Measurements from ENCODE around the gene GRIFIN.

Gene GRIFIN

GRCh38 chr7:2517026-2517425 is 40.8 kb upstream of the GRIFIN start:
- in situ Hi-C loops (cut with MboI; ENCODE audit: low pct_unique_long_range_greater_than_20kb, low sequenced_read_pairs, unreplicated experiment) = no loop called here
- no peak for DNase-seq (ENCODE audit: low spot score)
- TF ChIP-seq CTCF (IDR thresholded peaks at IDR 0.05; ENCODE audit: extremely low read depth, insufficient read depth, missing control alignments) = no peak

DNA sequence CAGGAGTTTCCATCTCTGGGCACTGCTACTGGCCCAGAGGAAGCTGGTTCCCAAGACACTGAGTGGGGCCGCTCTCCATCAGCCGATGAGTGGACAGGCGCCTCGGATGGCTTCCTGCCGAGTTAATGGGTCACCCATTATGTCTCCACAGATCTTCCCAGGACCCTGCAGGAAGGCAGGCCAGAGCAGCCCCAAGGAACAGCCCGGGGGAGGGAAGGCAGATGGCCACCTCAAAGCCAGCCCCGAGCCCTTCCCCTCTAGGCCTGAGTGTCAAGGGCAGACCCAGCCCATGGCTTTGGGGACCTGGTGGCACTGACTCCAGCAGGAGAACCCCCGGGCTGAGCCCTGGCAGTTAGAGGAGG is 40.0 kb upstream of the GRIFIN start:
- DNase-seq (ENCODE audit: low spot score) = no peak
- no peak for TF ChIP-seq CTCF (IDR thresholded peaks at IDR 0.05; ENCODE audit: extremely low read depth, insufficient read depth, missing control alignments)
- in situ Hi-C loops (cut with MboI; ENCODE audit: low pct_unique_long_range_greater_than_20kb, low sequenced_read_pairs, unreplicated experiment) = no loop called here

DNA sequence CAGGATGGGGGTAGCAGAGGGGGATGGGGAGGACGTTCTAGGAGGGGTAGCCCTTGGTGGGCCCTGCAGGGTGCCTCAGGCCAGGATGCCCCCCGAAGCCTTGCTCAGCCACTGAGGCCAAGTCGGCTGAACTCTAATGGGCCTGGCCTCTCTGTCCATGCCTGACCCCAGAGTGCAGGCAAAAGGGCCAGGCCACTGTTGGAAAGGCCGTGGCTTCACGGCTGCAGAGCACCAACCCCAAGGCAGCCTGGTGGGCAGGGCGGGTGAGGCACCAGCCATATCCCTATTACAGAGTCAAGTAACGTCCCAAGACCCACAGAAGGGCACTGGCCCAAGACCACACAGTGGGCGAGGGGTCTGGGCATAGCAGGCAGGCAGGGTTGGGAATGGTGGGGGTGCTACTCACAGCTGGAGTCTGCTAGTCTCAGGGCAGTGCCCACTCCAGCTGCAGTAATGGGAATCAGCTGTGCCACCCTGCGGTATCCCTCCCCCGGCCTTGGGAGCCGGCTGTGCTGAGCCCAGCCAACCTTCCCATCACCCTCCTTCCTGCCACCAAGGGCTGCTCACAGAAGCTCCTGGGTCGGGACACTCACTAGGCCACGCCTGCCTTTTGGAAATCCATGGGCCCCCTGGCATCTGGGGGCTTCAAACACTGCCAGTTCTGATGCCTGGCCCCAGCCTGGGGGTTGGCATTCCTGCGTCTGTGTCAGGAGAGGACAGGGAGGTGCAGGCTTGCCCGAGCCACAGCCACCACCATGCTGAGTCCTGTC is 39.4 kb upstream of the GRIFIN start:
- in situ Hi-C loops (cut with MboI; ENCODE audit: low pct_unique_long_range_greater_than_20kb, low sequenced_read_pairs, unreplicated experiment) = no loop called here
- TF ChIP-seq CTCF (IDR thresholded peaks at IDR 0.05; ENCODE audit: extremely low read depth, insufficient read depth, missing control alignments) = no peak
- DNase-seq (ENCODE audit: low spot score) = no peak

DNA sequence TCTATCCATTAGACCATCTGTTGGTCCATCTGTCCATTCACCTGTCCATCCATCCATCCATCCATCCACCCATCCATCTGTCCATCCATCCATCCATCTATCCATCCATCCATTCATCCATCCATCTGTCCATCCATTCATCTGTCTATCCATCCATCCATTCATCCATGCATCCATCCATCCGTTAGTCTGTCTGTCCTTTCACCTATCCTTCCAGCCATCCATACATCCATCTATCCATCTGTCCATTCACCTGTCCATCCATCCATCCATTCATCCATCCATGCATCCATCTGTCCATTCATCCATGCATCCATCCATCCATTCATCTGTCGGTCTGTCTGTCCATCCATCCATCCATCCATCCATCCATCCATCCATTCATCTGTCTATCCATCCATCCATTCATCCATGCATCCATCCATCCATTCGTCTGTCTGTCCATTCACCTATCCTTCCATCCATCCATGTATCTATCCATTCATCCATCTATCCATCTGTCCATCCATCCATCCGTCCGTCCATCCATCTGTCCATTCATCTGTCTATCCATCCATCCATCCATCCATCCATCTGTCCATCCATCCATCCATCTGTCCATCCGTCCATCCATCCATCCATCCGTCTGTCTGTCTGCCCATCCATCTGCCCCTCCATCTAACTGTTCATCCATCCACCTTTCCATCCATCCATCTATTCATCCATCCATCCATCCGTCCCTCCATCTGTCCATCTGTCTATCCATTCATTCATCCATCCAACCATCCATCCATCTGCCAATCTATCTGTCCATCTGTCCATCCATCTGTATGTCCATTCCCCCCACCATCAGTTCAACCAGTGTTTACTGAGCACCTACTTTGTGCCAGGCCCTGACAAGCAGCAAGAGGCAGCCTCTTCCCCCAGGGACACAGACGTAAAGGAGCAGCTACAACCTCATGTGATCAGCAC is 38.5 kb upstream of the GRIFIN start:
- TF ChIP-seq CTCF (IDR thresholded peaks at IDR 0.05; ENCODE audit: extremely low read depth, insufficient read depth, missing control alignments) = no peak
- in situ Hi-C loops (cut with MboI; ENCODE audit: low pct_unique_long_range_greater_than_20kb, low sequenced_read_pairs, unreplicated experiment) = no loop called here
- DNase-seq (ENCODE audit: low spot score) = no peak

GRCh38 chr7:2513702-2514101 is 37.5 kb upstream of the GRIFIN start:
- no peak for DNase-seq (ENCODE audit: low spot score)
- in situ Hi-C loops (cut with MboI; ENCODE audit: low pct_unique_long_range_greater_than_20kb, low sequenced_read_pairs, unreplicated experiment) = no loop called here
- no peak for TF ChIP-seq CTCF (IDR thresholded peaks at IDR 0.05; ENCODE audit: extremely low read depth, insufficient read depth, missing control alignments)

- in situ Hi-C loops (cut with MboI; ENCODE audit: low pct_unique_long_range_greater_than_20kb, low sequenced_read_pairs, unreplicated experiment) = no loop called here
- no peak for DNase-seq (ENCODE audit: low spot score)
- no peak for TF ChIP-seq CTCF (IDR thresholded peaks at IDR 0.05; ENCODE audit: extremely low read depth, insufficient read depth, missing control alignments)
Measured at GRCh38 chr7:2512713-2513112, 36.5 kb upstream of the GRIFIN start.

Data from GM13977 (cell line).